ENCODE data around the gene HRH4.

HRH4 gene

GRCh38 chr18:24470022-24470618 is 9.7 kb downstream of the HRH4 start:
- DNase-seq: no peak

- no peak for DNase-seq
Measured at GRCh38 chr18:24470805-24471204, 10.4 kb downstream of the HRH4 start.

- DNase-seq: no peak
Measured at GRCh38 chr18:24472591-24472990, 12.2 kb downstream of the HRH4 start.

GRCh38 chr18:24474406-24474805 is 14.0 kb downstream of the HRH4 start:
- no peak for DNase-seq

GRCh38 chr18:24475926-24476589 is 15.6 kb downstream of the HRH4 start:
- no peak for DNase-seq

- DNase-seq: no peak
Measured at GRCh38 chr18:24479371-24479770, 18.9 kb downstream of the HRH4 start.

GRCh38 chr18:24482821-24483220 is 22.4 kb downstream of the HRH4 start:
- DNase-seq: no peak

- DNase-seq: no peak
Measured at GRCh38 chr18:24485681-24486080, 25.2 kb downstream of the HRH4 start.

GRCh38 chr18:24486684-24487083 is 26.2 kb downstream of the HRH4 start:
- DNase-seq: no peak

- no peak for DNase-seq
Measured at GRCh38 chr18:24488824-24489493, 28.5 kb downstream of the HRH4 start.

GRCh38 chr18:24490539-24490938 is 30.1 kb downstream of the HRH4 start:
- DNase-seq: no peak

- no peak for DNase-seq
Measured at GRCh38 chr18:24491927-24492834, 31.7 kb downstream of the HRH4 start.

GRCh38 chr18:24494586-24494985 is 34.1 kb downstream of the HRH4 start:
- DNase-seq: no peak

- no peak for DNase-seq
Measured at GRCh38 chr18:24497031-24497754, 36.8 kb downstream of the HRH4 start.

GRCh38 chr18:24499814-24500213 is 39.4 kb downstream of the HRH4 start:
- no peak for DNase-seq

- DNase-seq: no peak
Measured at GRCh38 chr18:24500217-24500616, 39.8 kb downstream of the HRH4 start.

- no peak for DNase-seq
Measured at GRCh38 chr18:24500766-24501165, 40.3 kb downstream of the HRH4 start.

- no peak for DNase-seq
Measured at GRCh38 chr18:24502667-24503523, 42.5 kb downstream of the HRH4 start.

- DNase-seq: no peak
Measured at GRCh38 chr18:24504401-24504800, 44.0 kb downstream of the HRH4 start.

- DNase-seq: no peak
Measured at GRCh38 chr18:24506175-24506574, 45.7 kb downstream of the HRH4 start.

GRCh38 chr18:24509435-24509834 is 49.0 kb downstream of the HRH4 start:
- no peak for DNase-seq

- DNase-seq: no peak
Measured at GRCh38 chr18:24514439-24514838, 54.0 kb downstream of the HRH4 start.
